GM21576 (cell line): Measurements from ENCODE around the gene ABCA12.

Source experiments
- ATAC-seq: cut with Tn5 transposase; IDR thresholded peaks from one replicate; pipeline ENCODE4 v1.9.1; 2021; ENCODE audit warnings: mild to moderate bottlenecking, moderate library complexity; ENCODE audit not compliant: unreplicated experiment

ABCA12 gene

DNA sequence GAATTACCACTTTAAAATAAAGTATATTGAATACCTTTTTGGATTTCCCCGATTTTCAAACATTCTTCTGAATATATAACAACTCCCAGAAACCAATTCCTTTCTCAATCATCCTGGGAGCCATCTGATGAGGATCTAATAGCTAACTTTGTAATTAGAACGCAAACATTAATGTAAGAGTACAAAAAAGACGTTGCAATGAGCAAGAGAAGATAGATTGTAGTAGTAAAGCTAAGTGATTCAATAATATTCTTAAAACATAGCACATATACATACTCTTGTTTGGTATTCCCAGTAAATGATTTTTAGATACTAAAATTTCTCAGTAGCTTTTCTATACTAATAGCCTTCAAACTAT lies 1.1 kb downstream of the ABCA12 start:
- no peak for ATAC-seq

DNA sequence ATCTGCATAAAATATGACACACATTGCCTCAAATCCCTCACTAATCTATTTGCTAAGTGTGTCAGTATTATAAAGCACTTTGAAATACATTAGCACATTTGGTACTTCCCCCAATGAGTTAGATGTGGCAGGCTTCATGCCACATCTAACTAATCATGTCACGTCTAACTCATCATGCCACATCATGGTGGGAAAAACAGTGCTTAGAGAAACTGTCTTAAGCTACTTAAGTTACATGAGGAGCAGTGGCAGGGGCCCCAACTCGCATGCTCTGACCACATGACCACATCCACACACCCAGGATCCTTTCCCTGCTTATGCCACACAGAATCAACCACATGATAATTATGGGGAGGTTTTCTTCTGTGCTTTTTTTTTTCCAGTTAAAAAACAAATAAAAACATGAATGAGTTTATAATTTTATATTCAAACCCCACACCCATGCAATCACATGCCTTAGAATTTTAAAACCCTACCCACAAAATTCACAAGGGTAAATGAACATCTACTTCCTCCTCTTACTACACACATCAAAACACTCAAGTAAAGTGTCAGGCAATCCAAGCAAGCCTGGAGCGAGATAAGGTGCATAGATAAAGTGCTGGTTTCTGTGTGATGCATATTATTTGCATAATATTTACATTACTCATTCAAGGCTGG lies 1.6 kb downstream of the ABCA12 start:
- peak; percentile 55 for ATAC-seq

- no peak for ATAC-seq
Measured at GRCh38 chr2:215120401-215120800, 18.0 kb downstream of the ABCA12 start.

DNA sequence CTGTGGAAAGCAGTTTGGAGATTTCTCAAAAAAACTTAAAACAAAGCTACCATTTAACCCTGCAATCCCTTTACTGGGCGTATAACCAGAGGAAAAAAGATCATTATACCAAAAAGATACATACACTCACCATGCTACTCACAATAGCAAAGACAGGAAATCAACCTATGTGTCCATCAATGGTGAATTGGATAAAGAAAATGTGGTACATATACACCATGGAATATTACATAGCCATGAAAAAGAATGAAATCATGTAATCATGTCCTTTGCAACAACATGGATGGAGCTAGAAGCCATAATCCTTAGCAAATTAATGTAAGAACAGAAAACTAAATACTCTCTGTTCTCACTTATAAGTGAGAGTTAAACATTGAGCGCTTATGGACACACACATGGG lies 18.6 kb downstream of the ABCA12 start:
- ATAC-seq, result no peak

DNA sequence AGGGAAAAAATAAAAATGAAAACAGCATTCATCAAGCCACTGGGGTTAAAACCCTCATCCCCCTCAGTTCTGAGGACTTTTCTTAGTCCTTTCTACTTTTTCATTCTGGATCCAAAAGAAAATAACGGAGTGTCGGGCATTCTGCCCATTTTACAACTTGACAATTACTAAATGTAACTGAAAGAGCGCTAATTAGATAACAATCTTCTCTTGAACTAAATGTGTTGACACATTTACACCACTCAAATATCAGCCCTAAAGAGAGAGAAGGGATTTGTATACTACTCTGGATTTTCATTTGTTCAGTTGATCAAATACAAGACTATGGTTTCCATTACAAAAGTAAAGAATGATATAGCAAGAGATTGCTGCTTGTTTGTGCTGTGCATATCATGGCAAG lies 27.5 kb downstream of the ABCA12 start:
- ATAC-seq, result no peak

- no peak for ATAC-seq
Measured at GRCh38 chr2:215107216-215108056, 31.0 kb downstream of the ABCA12 start.

- ATAC-seq, result no peak
Measured at GRCh38 chr2:215105607-215106354, 32.6 kb downstream of the ABCA12 start.

- ATAC-seq, result no peak
Measured at GRCh38 chr2:215104226-215104625, 34.2 kb downstream of the ABCA12 start.

DNA sequence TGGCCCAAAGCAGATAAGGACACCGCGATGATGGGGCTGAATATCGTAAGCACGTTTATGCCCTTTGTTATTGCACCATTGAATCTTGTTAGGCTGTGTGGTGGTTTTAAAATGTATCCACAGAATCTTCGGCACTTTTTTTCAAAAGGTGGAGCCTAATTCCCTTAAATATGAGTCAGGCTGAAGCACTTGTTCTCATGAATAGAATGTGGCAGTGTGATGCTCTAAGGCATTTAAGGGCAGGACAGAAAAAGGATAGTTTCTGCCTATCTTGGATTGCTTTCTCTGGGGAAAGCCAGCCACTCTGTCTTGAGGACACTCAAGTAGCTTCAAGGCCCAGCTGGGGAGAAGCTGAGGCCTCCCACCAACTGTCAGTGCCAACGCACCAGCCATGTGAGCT lies 39.6 kb downstream of the ABCA12 start:
- no peak for ATAC-seq

- ATAC-seq, result no peak
Measured at GRCh38 chr2:215084080-215084479, 54.3 kb downstream of the ABCA12 start.

DNA sequence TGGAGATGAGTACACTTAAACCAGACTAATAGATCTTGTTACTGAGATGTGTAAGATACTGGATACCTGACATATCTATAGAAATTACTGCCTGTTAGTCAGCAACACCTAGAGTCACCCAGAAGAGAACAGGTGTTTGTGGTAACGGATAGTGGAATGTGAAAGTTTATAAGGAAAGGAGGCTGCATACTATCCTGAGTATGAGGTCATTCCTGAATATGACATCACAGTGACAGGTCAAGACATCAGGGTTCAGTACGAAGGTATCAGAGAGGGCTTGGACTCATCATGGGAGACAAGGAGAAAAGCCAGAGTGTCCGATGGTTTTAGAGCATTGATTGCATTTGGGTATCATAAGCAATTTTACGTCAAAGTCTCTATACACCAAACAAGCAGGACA lies 55.3 kb downstream of the ABCA12 start:
- no peak for ATAC-seq

GRCh38 chr2:215082446-215082845 lies 56.0 kb downstream of the ABCA12 start:
- no peak for ATAC-seq

DNA sequence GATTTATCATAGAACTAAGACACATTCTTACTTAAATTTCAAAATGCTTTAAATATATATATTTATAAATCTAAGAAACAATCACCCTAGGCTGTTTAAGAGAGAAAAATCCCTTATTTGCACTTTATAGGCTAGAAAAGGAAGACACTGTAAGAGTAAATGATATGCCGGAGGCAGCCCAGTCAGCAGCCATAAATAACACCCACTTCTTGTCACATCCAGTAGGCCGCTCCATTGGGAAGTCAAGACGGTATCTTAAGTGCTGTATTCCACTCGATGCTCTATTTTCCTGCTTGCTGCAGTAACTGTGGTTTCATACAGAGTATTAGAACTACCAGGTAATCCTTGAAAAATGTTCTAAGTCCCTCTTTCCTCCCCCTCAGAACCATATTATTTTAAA lies 57.9 kb downstream of the ABCA12 start:
- ATAC-seq, result no peak

DNA sequence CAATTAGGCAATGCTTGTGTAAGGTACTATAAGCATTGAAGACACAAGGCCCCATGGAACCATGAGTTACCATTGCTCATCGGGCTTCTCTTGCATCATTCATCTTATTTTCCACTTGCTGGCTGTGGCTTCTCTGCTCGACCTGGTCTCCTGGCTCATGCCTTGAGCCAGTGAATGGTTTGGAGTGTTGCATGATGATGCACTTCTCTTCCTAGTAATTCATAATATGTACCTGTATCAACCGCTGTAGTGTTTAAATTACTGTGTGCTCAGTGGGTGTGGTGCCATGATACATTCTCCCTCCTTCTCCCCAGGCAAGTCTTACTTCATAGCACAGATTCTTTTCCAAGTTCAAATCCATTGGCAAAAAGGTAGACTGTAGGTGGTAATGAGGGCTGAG lies 66.8 kb downstream of the ABCA12 start:
- ATAC-seq, result no peak

DNA sequence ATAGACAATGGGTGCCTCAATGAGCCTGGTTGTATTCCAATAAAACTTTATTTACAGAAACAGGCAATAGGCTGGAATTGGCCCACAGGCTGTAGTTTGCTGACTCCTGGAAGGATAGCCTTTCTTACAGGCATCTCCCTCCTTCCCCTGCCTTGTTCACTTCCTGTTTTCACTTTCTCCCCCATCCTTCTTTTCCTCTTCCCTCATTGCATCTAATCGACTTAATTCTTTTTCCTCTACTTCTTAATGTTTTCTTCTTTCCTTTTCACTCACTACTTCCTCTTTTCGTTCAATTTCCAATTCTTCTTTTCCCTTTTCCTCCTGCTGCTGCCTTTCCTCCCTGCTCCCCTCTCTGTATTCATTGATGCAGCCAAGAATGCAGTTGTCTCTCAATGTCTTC lies 70.0 kb downstream of the ABCA12 start:
- no peak for ATAC-seq

GRCh38 chr2:215066124-215066523 lies 72.3 kb downstream of the ABCA12 start:
- no peak for ATAC-seq

GRCh38 chr2:215063526-215063925 lies 74.9 kb downstream of the ABCA12 start:
- no peak for ATAC-seq

DNA sequence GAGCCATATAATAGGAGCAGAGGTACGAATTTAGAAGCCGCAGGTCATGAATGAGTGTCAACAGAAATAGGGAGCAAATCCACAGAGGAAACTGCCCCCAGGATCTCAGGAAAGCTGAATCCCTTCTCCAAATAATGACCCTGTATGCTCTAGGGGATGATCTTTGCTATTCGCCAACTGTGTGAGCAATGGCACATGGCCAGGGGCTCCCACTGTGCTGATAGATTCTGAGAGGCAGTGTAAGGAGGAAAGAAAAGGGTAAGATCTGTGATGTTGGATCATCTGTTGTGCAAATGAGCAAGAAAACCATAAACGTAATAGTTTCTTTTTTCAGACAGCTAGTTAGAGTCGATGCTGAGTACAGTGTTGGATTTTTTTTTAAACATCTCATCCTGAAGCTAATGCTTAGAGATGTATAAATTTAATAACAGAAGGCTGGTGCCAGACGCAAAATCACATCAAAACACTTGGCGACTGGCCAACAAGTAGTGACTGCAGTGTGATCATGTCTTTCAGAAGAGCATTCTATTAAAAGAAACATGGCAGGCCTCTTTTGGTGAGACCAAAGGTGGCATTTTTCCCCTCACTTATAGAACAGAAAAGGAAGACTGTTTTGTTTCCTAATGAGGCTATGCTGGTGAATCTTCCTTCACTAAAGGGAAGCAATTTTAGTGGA lies 77.4 kb downstream of the ABCA12 start:
- no peak for ATAC-seq

DNA sequence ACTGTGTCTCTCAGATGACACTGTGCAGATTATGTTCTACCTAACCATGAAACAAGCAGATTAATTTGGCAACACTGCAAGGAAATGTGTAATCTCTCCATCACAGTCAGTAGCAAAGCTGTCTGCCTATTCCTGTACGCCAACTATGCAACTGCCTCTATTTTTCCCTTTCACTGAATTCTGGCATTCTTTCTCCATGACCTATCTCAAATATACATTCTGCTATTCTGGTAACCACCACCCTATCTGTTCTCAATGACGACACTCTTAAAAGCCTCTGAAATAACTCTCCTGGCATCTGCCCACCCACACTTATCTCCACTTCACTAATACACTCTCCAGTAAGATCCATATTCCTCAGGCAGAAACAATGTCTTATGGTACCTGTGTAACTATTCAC lies 78.7 kb downstream of the ABCA12 start:
- ATAC-seq, result no peak

DNA sequence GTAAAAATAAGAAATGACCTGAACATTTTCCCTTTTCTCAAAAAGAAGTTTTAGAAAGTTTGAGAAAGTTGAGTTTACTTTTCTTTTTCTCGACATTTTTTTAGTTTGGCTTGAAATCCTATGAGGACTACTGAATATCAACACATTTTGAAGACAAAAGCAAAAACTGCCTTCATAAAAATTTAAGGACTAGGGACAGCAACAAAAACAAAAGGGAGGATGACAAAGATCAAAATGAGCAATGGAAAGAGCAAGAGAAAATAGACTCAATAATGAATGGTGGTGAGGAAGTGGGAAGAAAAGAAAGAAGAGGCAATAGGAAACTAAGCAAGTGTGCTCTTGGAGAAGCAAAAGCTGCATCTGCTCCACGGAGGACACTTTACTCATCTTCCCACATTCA lies 82.5 kb downstream of the ABCA12 start:
- ATAC-seq, result no peak

DNA sequence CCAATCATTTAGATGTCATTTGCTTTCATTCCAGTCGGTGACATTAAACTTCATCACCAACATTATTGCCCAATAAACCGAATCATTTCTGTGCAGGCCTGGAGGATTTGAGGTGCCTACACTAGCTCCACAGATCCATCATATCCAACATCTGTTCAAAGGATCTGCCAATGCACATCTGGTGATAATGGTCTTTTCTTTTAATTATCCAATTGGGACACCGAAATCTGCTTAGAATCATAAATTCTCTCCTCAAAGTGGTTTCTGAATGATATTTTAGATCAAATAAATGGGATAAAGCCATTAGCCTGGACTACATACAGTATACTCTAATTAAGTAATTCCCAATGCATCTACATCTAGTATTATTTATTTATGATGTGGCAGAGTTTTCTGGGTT lies 85.6 kb downstream of the ABCA12 start:
- no peak for ATAC-seq
